HepG2 (cell line): ENCODE measurements around the gene NUFIP1. TPM values are rescaled to one million over a fixed set of nuclear protein-coding genes. Genes with fewer than 3 reads are reported as not detected.

Experiments
- ADNP ChIP-seq: sonication (generic); formaldehyde crosslinking; IDR thresholded peaks from 2 replicates; pipeline ENCODE4 v1.4.0; 2020; ENCODE audit warnings: missing genetic modification reagents
- BCLAF1 ChIP-seq: fragments of 450-650 bp; IDR thresholded peaks from 2 replicates; pipeline ENCODE4 v1.6.1; 2017; ENCODE audit warnings: mild to moderate bottlenecking
- CC2D1A ChIP-seq: sonication (generic); formaldehyde crosslinking; IDR thresholded peaks from 2 replicates; pipeline ENCODE4 v1.8.1; 2023; ENCODE audit warnings: mild to moderate bottlenecking, missing genetic modification reagents
- HIVEP1 ChIP-seq: sonication (generic); formaldehyde crosslinking; IDR thresholded peaks from 2 replicates; pipeline ENCODE4 v1.4.0; 2020; ENCODE audit warnings: mild to moderate bottlenecking, missing genetic modification reagents
- KDM2A ChIP-seq: sonication (generic); formaldehyde crosslinking; IDR thresholded peaks from 2 replicates; pipeline ENCODE4 v1.4.0; 2020; ENCODE audit warnings: low read depth, missing genetic modification reagents, borderline replicate concordance
- MTA3 ChIP-seq: sonication (generic); formaldehyde crosslinking; IDR thresholded peaks from 2 replicates; pipeline ENCODE4 v1.4.0; 2020; ENCODE audit warnings: missing genetic modification reagents
- POLR2G ChIP-seq: fragments of 200-400 bp; formaldehyde crosslinking; IDR thresholded peaks from 2 replicates; pipeline ENCODE4 v1.6.1; 2018; ENCODE audit warnings: mild to moderate bottlenecking, low read depth, low read length, moderate library complexity
- SATB2 ChIP-seq: sonication (generic); formaldehyde crosslinking; IDR thresholded peaks from 2 replicates; pipeline ENCODE4 v1.5.0; 2020; ENCODE audit warnings: missing genetic modification reagents
- SMARCE1 ChIP-seq: fragments of 450-650 bp; IDR thresholded peaks from 2 replicates; pipeline ENCODE4 v1.6.1; 2017; ENCODE audit warnings: borderline replicate concordance
- SMC3 ChIP-seq: IDR thresholded peaks from 2 replicates; pipeline ENCODE4 v1.6.1; 2011; ENCODE audit warnings: low read length, improper control_type of control experiment
- SNAPC5 ChIP-seq: sonication (generic); formaldehyde crosslinking; IDR thresholded peaks from 2 replicates; pipeline ENCODE4 v1.8.1; 2023; ENCODE audit warnings: mild to moderate bottlenecking, missing genetic modification reagents, borderline replicate concordance
- TEAD3 ChIP-seq: optimal IDR thresholded peaks from 2 replicates; pipeline ENCODE3; 2016; ENCODE audit warnings: borderline replicate concordance
- TGIF2 ChIP-seq: IDR thresholded peaks from 2 replicates; pipeline ENCODE4 v1.6.1; 2016; ENCODE audit warnings: control low read depth, missing compliant biosample characterization
- ZNF207 ChIP-seq: fragments of 450-650 bp; IDR thresholded peaks from 2 replicates; pipeline ENCODE4 v1.6.1; 2016; ENCODE audit warnings: antibody characterized with exemption, borderline replicate concordance
- ZNF382 ChIP-seq: sonication (generic); formaldehyde crosslinking; IDR thresholded peaks from 2 replicates; pipeline ENCODE4 v1.5.0; 2020; ENCODE audit warnings: missing genetic modification reagents, mild to moderate bottlenecking, borderline replicate concordance
- ZNF460 ChIP-seq: sonication (generic); formaldehyde crosslinking; IDR thresholded peaks from 2 replicates; pipeline ENCODE4 v1.5.1; 2020; ENCODE audit warnings: missing genetic modification reagents, mild to moderate bottlenecking, borderline replicate concordance
- ZNF556 ChIP-seq: sonication (generic); formaldehyde crosslinking; IDR thresholded peaks from 2 replicates; pipeline ENCODE4 v1.4.0; 2020; ENCODE audit warnings: mild to moderate bottlenecking, missing genetic modification reagents, borderline replicate concordance
- ZNF704 ChIP-seq: sonication (generic); formaldehyde crosslinking; IDR thresholded peaks from 2 replicates; pipeline ENCODE4 v1.8.1; 2023; ENCODE audit warnings: mild to moderate bottlenecking, inconsistent platforms, moderate library complexity, missing genetic modification reagents, borderline replicate concordance
- ZNF770 ChIP-seq: sonication (generic); formaldehyde crosslinking; IDR thresholded peaks from 2 replicates; pipeline ENCODE4 v1.5.0; 2020; ENCODE audit warnings: mild to moderate bottlenecking, missing genetic modification reagents
- polyA plus RNA-seq, 8 experiments: library from polyadenylated mRNA; depleted of rRNA in 3 of 8; stranded (reverse) in 7 of 8; unstranded in 1 of 8; fragments of >200 nt; fragmentation: Illumina TruSeq in 4 of 8; extraction: Trizol in 4 of 8; gene quantifications; 2 replicates each; pipeline versions ENCODE4 v1.2.1 to v1.2.3, GENCODE V29; 2011 to 2016; ENCODE audit warnings: low read depth in 4 of 8, missing spikeins in 1 of 8, mixed read lengths in 1 of 8; ENCODE audit not compliant: insufficient read depth in 1 of 8
- total RNA-seq, 5 experiments: library from RNA; depleted of rRNA; stranded (reverse); fragments of >200 nt; fragmentation: Illumina TruSeq; extraction: Trizol; gene quantifications; 2 replicates each; pipeline ENCODE4 v1.2.3, GENCODE V29; 2016; ENCODE audit warnings: low read depth in 1 of 5
- TF ChIP-seq, protein P1 (sequence below): sonication (generic); formaldehyde crosslinking; IDR thresholded peaks from 2 replicates; pipeline ENCODE4 v1.5.0; 2020; ENCODE audit warnings: mild to moderate bottlenecking, missing genetic modification reagents
- TF ChIP-seq, protein P2 (sequence below): sonication (generic); formaldehyde crosslinking; IDR thresholded peaks from 2 replicates; pipeline ENCODE4 v1.5.1; 2020; ENCODE audit warnings: mild to moderate bottlenecking, missing genetic modification reagents, borderline replicate concordance

NUFIP1 gene
- total and polyA plus RNA-seq, 2 of the 13 experiments (the other 11 are each of a cell fraction or from before 2014, with no cell fraction given): 1.9 to 10.3 TPM

DNA sequence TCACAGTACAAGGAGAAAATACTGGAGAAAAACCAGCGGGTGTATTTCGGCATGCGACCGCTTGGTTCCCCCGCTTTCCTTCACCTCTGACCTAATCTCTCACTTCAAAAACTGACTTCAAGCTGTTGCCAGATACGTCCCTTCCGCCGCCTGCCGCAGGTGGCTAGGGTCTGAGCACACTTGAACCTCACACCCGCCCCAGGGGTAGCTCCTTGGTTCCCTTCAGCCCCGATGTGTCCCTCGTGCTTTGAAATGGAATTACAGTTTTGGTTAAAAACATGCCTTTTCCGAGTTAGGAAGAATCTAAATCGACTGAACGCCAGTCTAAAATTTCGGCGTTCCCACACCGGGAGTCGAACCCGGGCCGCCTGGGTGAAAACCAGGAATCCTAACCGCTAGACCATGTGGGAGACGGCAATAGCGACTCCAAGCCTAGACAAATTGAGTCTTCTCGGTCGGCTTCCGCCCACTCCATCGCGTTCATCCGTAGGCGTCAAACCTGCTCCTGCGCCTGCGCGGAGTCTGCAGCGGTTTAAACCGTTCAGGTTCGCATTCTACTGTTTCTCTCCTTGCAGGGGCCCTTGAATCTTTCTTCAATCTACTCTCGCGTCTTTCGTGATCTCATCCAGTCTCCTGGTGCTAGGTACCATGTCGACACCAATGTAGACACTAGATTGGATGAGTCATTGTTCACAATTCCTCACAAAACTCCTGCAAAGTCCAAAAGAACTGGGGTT, 71.5 kb downstream of the NUFIP1 start (continued):
- no peak for TF ChIP-seq MTA3 (CRISPR knock-in tag)
- TF ChIP-seq BCLAF1: no peak
- TF ChIP-seq POLR2G: no peak; the same call in 1 of the 2 replicates
- TF ChIP-seq ZNF207: no peak
- TF ChIP-seq ZNF770 (CRISPR knock-in tag): no peak
- peak; percentile 74 for TF ChIP-seq KDM2A (CRISPR knock-in tag)
- TF ChIP-seq, protein P1, sequence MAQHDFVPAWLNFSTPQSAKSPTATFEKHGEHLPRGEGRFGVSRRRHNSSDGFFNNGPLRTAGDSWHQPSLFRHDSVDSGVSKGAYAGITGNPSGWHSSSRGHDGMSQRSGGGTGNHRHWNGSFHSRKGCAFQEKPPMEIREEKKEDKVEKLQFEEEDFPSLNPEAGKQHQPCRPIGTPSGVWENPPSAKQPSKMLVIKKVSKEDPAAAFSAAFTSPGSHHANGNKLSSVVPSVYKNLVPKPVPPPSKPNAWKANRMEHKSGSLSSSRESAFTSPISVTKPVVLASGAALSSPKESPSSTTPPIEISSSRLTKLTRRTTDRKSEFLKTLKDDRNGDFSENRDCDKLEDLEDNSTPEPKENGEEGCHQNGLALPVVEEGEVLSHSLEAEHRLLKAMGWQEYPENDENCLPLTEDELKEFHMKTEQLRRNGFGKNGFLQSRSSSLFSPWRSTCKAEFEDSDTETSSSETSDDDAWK (CRISPR knock-in tag): no peak
- TF ChIP-seq ZNF704 (CRISPR knock-in tag): no peak
- no peak for TF ChIP-seq SATB2 (CRISPR knock-in tag)
- TF ChIP-seq ZNF556 (CRISPR knock-in tag): peak; percentile 76; the same call in 1 of the 2 replicates
- TF ChIP-seq TEAD3 (CRISPR knock-in tag): no peak
- TF ChIP-seq SNAPC5 (CRISPR knock-in tag): no peak
- TF ChIP-seq SMARCE1: no peak
- peak; percentile 19; the same call in 1 of the 2 replicates for TF ChIP-seq ZNF460 (CRISPR knock-in tag)
- TF ChIP-seq HIVEP1: 0 out of 2 replicates have a peak, but pooled peaks have one; percentile 38
- no peak for TF ChIP-seq TGIF2 (CRISPR knock-in tag)
- 0 out of 2 replicates have a peak, but pooled peaks have one; percentile 12 for TF ChIP-seq SMC3
- TF ChIP-seq ADNP (CRISPR knock-in tag): no peak
- TF ChIP-seq ZNF382 (CRISPR knock-in tag): no peak
- TF ChIP-seq, protein P2, sequence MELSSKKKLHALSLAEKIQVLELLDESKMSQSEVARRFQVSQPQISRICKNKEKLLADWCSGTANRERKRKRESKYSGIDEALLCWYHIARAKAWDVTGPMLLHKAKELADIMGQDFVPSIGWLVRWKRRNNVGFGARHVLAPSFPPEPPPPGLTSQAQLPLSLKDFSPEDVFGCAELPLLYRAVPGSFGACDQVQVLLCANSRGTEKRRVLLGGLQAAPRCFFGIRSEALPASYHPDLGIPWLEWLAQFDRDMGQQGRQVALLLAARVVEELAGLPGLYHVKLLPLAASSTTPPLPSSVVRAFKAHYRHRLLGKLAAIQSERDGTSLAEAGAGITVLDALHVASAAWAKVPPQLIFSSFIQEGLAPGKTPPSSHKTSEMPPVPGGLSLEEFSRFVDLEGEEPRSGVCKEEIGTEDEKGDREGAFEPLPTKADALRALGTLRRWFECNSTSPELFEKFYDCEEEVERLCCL (CRISPR knock-in tag): no peak
- TF ChIP-seq CC2D1A (CRISPR knock-in tag): no peak
